ENCODE results near the gene FOXP1. TPM values are rescaled to one million over a fixed set of nuclear protein-coding genes. Genes with fewer than 3 reads are reported as not detected.
A peak's percentile ranks its signal among the peaks of the same experiment; 100 is the strongest.

The FOXP1 gene
- total and polyA plus RNA-seq, 2 donors (not counting 1 experiment from before 2014, with no cell fraction given), result 70.3 to 101 TPM

GRCh38 chr3:71037775-71038174 lies 545.8 kb downstream of the FOXP1 start:
- DNase-seq (ENCODE audit: low read depth in 2 of 2), result no peak
- peaks cover 2% of the 10 kb centered on the region for H3K4me1 ChIP-seq (ENCODE audit: control insufficient read depth, extremely low read depth, insufficient read depth, low read length)

DNA sequence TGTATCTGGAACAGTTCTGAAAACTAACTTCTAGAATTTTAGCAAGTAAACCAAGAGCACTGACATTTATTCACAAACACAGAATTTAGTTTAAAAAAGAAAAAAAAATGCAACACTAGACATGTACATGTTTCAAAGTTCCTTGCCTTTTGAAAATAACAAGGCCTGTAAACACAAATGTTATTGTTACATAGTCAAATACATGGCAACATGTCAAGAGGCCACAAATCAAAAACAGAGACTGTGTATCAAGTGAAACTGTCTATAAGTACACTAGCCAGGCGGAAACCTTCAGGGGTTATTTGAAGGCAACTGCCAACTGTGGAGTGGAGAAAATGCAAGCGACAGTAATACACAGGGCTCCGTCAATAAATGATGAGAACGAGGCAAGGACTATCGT lies 547.6 kb downstream of the FOXP1 start:
- peak overlapping the region; percentile 0 for H3K27ac ChIP-seq (ENCODE audit: insufficient read depth, low read length)
- no peaks in the 10 kb centered on the region for H4K20me1 ChIP-seq (ENCODE audit: control insufficient read depth, extremely low read depth, insufficient read depth, low read length)
- no peak overlapping the region for H2AFZ ChIP-seq (ENCODE audit: low read length)

More at GRCh38 chr3:71037775-71038174, 545.8 kb downstream of the FOXP1 start:
- H3K9ac ChIP-seq (ENCODE audit: insufficient read depth, low read length), result no peak overlapping the region
- H3K27ac ChIP-seq (ENCODE audit: insufficient read depth, low read length), result no peak overlapping the region
- H3K9me3 ChIP-seq (ENCODE audit: control insufficient read depth, insufficient read depth, low read depth, low read length), result no peaks in the 10 kb centered on the region
- peaks cover 78% of the 10 kb centered on the region for H3K79me2 ChIP-seq (ENCODE audit: control insufficient read depth, insufficient read depth, low read length)
- H3K27me3 ChIP-seq (ENCODE audit: control insufficient read depth, insufficient read depth, low read length), result no peaks in the 10 kb centered on the region
- peaks cover 11% of the 10 kb centered on the region for H3K36me3 ChIP-seq (ENCODE audit: control insufficient read depth, insufficient read depth, low read length)
- H3K4me3 ChIP-seq (replicated peaks in 1 of 4; ENCODE audit: control extremely low read depth in 1 of 4, insufficient read depth in 1 of 4, low read depth in 3 of 4, low read length in 4 of 4), result no peak overlapping the region
- TF ChIP-seq EZH2 (IDR thresholded peaks at IDR 0.05; ENCODE audit: low read length, missing control alignments), result no peak
- H3K4me2 ChIP-seq (ENCODE audit: extremely low read depth, insufficient read depth, low read length), result no peak overlapping the region
- H4K20me1 ChIP-seq (ENCODE audit: control insufficient read depth, extremely low read depth, insufficient read depth, low read length), result no peaks in the 10 kb centered on the region
- H2AFZ ChIP-seq (ENCODE audit: low read length), result no peak overlapping the region

DNA sequence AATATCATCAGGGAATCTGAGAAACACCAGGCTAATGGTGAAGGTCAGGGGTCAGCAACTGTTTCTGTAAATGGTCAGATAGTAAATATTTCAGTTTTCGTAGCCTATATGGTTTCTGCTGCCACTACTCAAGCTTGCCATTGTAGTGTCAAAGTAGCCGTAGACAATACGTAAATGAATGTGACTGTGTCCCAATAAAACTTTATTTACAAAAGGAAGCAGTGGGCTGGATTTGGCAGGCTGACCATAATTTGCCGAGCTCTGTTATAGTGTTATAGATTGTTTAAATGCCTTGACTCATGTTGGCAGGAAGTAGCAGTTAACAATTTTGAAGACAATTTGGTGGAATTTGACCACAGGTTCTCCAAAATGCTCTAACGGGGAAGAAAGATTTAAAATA lies 548.2 kb downstream of the FOXP1 start:
- Histone ChIP-seq H2AFZ (ENCODE audit: low read length) (no peak overlapping the region), H3K4me1 (ENCODE audit: control insufficient read depth, extremely low read depth, insufficient read depth, low read length) (peaks cover 2% of the 10 kb centered on the region), H3K4me2 (ENCODE audit: extremely low read depth, insufficient read depth, low read length) (no peak overlapping the region), H4K20me1 (ENCODE audit: control insufficient read depth, extremely low read depth, insufficient read depth, low read length) (no peaks in the 10 kb centered on the region), H3K27ac (ENCODE audit: insufficient read depth, low read length) (no peak overlapping the region), H3K9ac (ENCODE audit: insufficient read depth, low read length) (no peak overlapping the region), H3K36me3 (ENCODE audit: control insufficient read depth, insufficient read depth, low read length) (peaks cover 9% of the 10 kb centered on the region), H3K9me3 (ENCODE audit: control insufficient read depth, insufficient read depth, low read depth, low read length) (no peaks in the 10 kb centered on the region), H3K4me3 (replicated peaks in 1 of 4; ENCODE audit: control extremely low read depth in 1 of 4, insufficient read depth in 1 of 4, low read depth in 3 of 4, low read length in 4 of 4) (no peak overlapping the region), H3K79me2 (ENCODE audit: control insufficient read depth, insufficient read depth, low read length) (peaks cover 80% of the 10 kb centered on the region), H3K27me3 (ENCODE audit: control insufficient read depth, insufficient read depth, low read length) (no peaks in the 10 kb centered on the region)
- peak; percentile 68 to 79 for DNase-seq (ENCODE audit: low read depth in 2 of 2)
- TF ChIP-seq CTCF (conservative IDR thresholded peaks at IDR 0.05 in 1 of 2, IDR thresholded peaks at IDR 0.05 in 1 of 2; ENCODE audit: low read depth in 1 of 2, low read length in 2 of 2) (no peak), EZH2 (IDR thresholded peaks at IDR 0.05; ENCODE audit: low read length, missing control alignments) (no peak)

More for the DNA sequence above, 547.6 kb downstream of the FOXP1 start:
- peaks cover 79% of the 10 kb centered on the region for H3K79me2 ChIP-seq (ENCODE audit: control insufficient read depth, insufficient read depth, low read length)
- H3K9me3 ChIP-seq (ENCODE audit: control insufficient read depth, insufficient read depth, low read depth, low read length), result no peaks in the 10 kb centered on the region
- TF ChIP-seq EZH2 (IDR thresholded peaks at IDR 0.05; ENCODE audit: low read length, missing control alignments) (no peak), CTCF (conservative IDR thresholded peaks at IDR 0.05 in 1 of 2, IDR thresholded peaks at IDR 0.05 in 1 of 2; ENCODE audit: low read depth in 1 of 2, low read length in 2 of 2) (no peak)
- H3K27me3 ChIP-seq (ENCODE audit: control insufficient read depth, insufficient read depth, low read length), result no peaks in the 10 kb centered on the region
- no peak overlapping the region for H3K9ac ChIP-seq (ENCODE audit: insufficient read depth, low read length)
- peaks cover 9% of the 10 kb centered on the region for H3K36me3 ChIP-seq (ENCODE audit: control insufficient read depth, insufficient read depth, low read length)
- H3K4me1 ChIP-seq (ENCODE audit: control insufficient read depth, extremely low read depth, insufficient read depth, low read length), result peaks cover 2% of the 10 kb centered on the region
- no peak overlapping the region for H3K4me3 ChIP-seq (replicated peaks in 1 of 4; ENCODE audit: control extremely low read depth in 1 of 4, insufficient read depth in 1 of 4, low read depth in 3 of 4, low read length in 4 of 4)
- peak in 1 of 2 donors; percentile 44 for DNase-seq (ENCODE audit: low read depth in 2 of 2)
- H3K4me2 ChIP-seq (ENCODE audit: extremely low read depth, insufficient read depth, low read length), result peak overlapping the region; percentile 21

All from fibroblast of lung (primary cell).